ENCODE results near the gene TFDP2. TPM values are rescaled to one million over a fixed set of nuclear protein-coding genes. Genes with fewer than 3 reads are reported as not detected.

Gene TFDP2
- total RNA-seq, 1 donor from 2014 or later: 173 TPM

DNA sequence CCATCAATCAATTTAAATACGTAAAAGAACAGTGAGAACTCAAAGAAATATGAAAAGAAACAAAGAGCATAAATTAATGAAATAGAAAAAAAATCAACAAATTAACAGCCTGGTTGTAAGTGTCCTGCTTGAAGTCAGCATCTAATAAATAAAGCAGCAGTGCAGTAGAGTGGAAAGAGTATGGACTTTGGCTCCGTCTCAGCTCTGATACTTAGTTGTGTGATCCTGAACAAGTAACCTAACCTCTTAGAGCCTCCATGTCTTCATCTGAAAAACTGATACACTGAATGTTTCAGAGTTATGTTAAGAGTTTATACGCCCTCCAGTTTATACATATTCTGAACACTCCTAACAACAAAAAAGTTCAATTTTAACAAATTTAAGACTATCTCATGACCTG lies 44.6 kb downstream of the TFDP2 start:
- Mint-ChIP-seq H3K27ac (no peak overlapping the region), H3K27me3 (ENCODE audit: insufficient read depth, low read depth) (no peaks in the 10 kb centered on the region), H3K4me3 (no peak overlapping the region), H3K9me3 (no peaks in the 10 kb centered on the region), H3K36me3 (peaks cover 1% of the 10 kb centered on the region), H3K4me1 (peaks cover 16% of the 10 kb centered on the region)
- H3K79me2 ChIP-seq (ENCODE audit: low read depth): peaks cover 19% of the 10 kb centered on the region
- no peaks in the 10 kb centered on the region for H3K27me3 ChIP-seq
- H4K20me1 ChIP-seq (ENCODE audit: low read depth): peaks cover 7% of the 10 kb centered on the region
- no peaks in the 10 kb centered on the region for H3K9me3 ChIP-seq (ENCODE audit: low read depth)
- peaks cover 9% of the 10 kb centered on the region for H3F3A ChIP-seq (ENCODE audit: low read depth)
- no peaks in the 10 kb centered on the region for H3K36me3 ChIP-seq
- no peak for DNase-seq (ENCODE audit: low spot score)
- TF ChIP-seq, protein P1, sequence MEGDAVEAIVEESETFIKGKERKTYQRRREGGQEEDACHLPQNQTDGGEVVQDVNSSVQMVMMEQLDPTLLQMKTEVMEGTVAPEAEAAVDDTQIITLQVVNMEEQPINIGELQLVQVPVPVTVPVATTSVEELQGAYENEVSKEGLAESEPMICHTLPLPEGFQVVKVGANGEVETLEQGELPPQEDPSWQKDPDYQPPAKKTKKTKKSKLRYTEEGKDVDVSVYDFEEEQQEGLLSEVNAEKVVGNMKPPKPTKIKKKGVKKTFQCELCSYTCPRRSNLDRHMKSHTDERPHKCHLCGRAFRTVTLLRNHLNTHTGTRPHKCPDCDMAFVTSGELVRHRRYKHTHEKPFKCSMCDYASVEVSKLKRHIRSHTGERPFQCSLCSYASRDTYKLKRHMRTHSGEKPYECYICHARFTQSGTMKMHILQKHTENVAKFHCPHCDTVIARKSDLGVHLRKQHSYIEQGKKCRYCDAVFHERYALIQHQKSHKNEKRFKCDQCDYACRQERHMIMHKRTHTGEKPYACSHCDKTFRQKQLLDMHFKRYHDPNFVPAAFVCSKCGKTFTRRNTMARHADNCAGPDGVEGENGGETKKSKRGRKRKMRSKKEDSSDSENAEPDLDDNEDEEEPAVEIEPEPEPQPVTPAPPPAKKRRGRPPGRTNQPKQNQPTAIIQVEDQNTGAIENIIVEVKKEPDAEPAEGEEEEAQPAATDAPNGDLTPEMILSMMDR (IDR thresholded peaks at IDR 0.05): no peak
- TF ChIP-seq EZH2phosphoT487 (IDR thresholded peaks at IDR 0.05): no peak
- TF ChIP-seq EZH2 (IDR thresholded peaks at IDR 0.05): no peak
- no peak overlapping the region for H3K27ac ChIP-seq
- peaks cover 9% of the 10 kb centered on the region for H3K4me1 ChIP-seq
- no peak overlapping the region for H3K4me3 ChIP-seq
- no peak overlapping the region for H2AFZ ChIP-seq (replicated peaks)
- no peak overlapping the region for H3K9ac ChIP-seq
- H3K4me2 ChIP-seq: no peak overlapping the region

DNA sequence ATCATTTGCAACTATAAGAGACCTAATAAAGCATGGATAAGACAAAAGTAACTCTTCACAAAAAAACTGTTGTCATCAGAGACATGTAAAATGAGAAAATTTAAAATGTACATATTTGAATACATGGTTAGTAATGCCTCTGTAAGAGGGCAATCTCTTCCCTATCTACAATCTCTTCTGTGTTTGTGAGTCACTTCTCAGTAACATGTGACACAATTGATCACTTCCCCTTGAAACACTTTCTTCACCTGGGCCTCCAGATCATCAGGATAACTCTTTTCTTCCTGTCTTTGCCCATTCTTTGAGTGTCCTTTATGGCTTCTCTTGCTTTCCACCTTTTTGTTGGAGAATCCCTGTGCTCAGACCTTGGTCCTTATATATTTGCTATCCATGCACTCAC lies 50.4 kb downstream of the TFDP2 start:
- no peak overlapping the region for H2AFZ ChIP-seq (replicated peaks)
- no peak overlapping the region for H3K27ac Mint-ChIP-seq
- no peak overlapping the region for H3K4me3 ChIP-seq

DNA sequence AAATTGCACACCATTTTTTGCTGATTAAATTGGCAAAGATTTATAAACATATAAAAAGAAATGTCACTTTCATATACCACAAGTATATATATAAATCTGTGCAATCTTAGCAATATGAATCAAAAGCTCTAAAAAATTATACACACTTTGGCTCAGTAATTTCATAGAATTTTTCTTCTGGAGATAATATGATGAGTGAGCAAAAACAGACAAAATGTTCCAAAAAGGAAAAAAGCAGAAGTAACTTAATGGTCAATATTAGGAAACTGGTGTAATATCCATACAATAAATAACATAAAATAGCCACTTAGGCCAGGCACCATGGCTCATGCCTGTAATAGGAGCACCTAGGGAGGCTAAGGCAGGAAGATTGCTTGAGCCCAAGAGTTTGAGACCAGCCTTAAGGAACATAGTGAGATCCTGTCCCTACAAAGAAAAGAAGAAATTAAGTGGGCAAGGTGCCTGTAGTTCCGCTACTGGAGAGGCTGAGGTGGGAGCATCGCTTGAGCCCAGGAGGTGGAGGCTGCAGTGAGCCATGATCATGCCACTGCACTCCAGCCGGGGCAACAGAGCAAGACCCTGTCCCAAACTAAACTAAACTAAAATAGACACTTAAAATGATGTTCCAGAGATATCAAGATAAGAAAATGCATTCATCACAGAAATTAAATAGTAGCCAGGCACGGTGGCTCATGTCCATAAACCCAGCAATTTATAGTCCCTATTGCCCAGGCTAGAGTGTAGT lies 52.1 kb downstream of the TFDP2 start:
- Histone ChIP-seq H3K27me3 (no peaks in the 10 kb centered on the region), H3F3A (ENCODE audit: low read depth) (no peaks in the 10 kb centered on the region), H3K4me3 (no peak overlapping the region), H3K9me3 (ENCODE audit: low read depth) (no peaks in the 10 kb centered on the region), H3K4me1 (no peaks in the 10 kb centered on the region), H4K20me1 (ENCODE audit: low read depth) (peaks cover 7% of the 10 kb centered on the region), H3K79me2 (ENCODE audit: low read depth) (no peaks in the 10 kb centered on the region), H3K27ac (no peak overlapping the region), H3K4me2 (no peak overlapping the region), H2AFZ (replicated peaks) (no peak overlapping the region), H3K9ac (no peak overlapping the region), H3K36me3 (no peaks in the 10 kb centered on the region)
- H3K36me3 Mint-ChIP-seq: peaks cover 3% of the 10 kb centered on the region
- H3K27me3 Mint-ChIP-seq (ENCODE audit: insufficient read depth, low read depth): no peaks in the 10 kb centered on the region
- no peak for DNase-seq (ENCODE audit: low spot score)
- H3K9me3 Mint-ChIP-seq: no peaks in the 10 kb centered on the region
- no peak overlapping the region for H3K27ac Mint-ChIP-seq
- no peak for TF ChIP-seq EZH2 (IDR thresholded peaks at IDR 0.05)
- TF ChIP-seq, protein P1 (IDR thresholded peaks at IDR 0.05): no peak
- TF ChIP-seq EZH2phosphoT487 (IDR thresholded peaks at IDR 0.05): no peak
- no peak overlapping the region for H3K4me3 Mint-ChIP-seq
- no peaks in the 10 kb centered on the region for H3K4me1 Mint-ChIP-seq

More for the DNA sequence above, 50.4 kb downstream of the TFDP2 start:
- Histone ChIP-seq H3K9ac (no peak overlapping the region), H3K36me3 (no peaks in the 10 kb centered on the region), H3K27me3 (no peaks in the 10 kb centered on the region), H3K4me1 (no peaks in the 10 kb centered on the region), H3K4me2 (no peak overlapping the region), H3F3A (ENCODE audit: low read depth) (no peaks in the 10 kb centered on the region), H4K20me1 (ENCODE audit: low read depth) (peaks cover 7% of the 10 kb centered on the region), H3K9me3 (ENCODE audit: low read depth) (no peaks in the 10 kb centered on the region), H3K27ac (no peak overlapping the region), H3K79me2 (ENCODE audit: low read depth) (no peaks in the 10 kb centered on the region)
- H3K36me3 Mint-ChIP-seq: peaks cover 3% of the 10 kb centered on the region
- no peaks in the 10 kb centered on the region for H3K27me3 Mint-ChIP-seq (ENCODE audit: insufficient read depth, low read depth)
- no peak overlapping the region for H3K4me3 Mint-ChIP-seq
- no peak for DNase-seq (ENCODE audit: low spot score)
- H3K4me1 Mint-ChIP-seq: no peaks in the 10 kb centered on the region
- TF ChIP-seq, protein P1 (IDR thresholded peaks at IDR 0.05): no peak
- TF ChIP-seq EZH2phosphoT487 (IDR thresholded peaks at IDR 0.05) (no peak), EZH2 (IDR thresholded peaks at IDR 0.05) (no peak)
- no peaks in the 10 kb centered on the region for H3K9me3 Mint-ChIP-seq
